T-helper 2 cell treated with Interferon-gamma antibody and Interleukin-4, amounts not matched to agents 100 ng/mL and 5 ng/mL, for 36 hours (primary cell): ENCODE measurements around the gene LYPLA2. TPM values are rescaled to one million over a fixed set of nuclear protein-coding genes. Genes with fewer than 3 reads are reported as not detected.
"Not testable (repeated sequence)": the region's sequence is repeated elsewhere in the genome, so short reads cannot be mapped to it uniquely, and the experiment has no call there.

Experiments
- intact Hi-C: fragments of 100-400 bp; cut with micrococcal nuclease; formaldehyde crosslinking; loops from one replicate; pipeline ENCODE4 v1.15.1; 2023
- total RNA-seq: library from RNA; stranded (reverse); gene quantifications from 2 replicates; pipeline ENCODE4 v1.2.3, GENCODE V29; 2022

Gene LYPLA2
- total RNA-seq, 1 donor from 2014 or later = 86.7 TPM

DNA sequence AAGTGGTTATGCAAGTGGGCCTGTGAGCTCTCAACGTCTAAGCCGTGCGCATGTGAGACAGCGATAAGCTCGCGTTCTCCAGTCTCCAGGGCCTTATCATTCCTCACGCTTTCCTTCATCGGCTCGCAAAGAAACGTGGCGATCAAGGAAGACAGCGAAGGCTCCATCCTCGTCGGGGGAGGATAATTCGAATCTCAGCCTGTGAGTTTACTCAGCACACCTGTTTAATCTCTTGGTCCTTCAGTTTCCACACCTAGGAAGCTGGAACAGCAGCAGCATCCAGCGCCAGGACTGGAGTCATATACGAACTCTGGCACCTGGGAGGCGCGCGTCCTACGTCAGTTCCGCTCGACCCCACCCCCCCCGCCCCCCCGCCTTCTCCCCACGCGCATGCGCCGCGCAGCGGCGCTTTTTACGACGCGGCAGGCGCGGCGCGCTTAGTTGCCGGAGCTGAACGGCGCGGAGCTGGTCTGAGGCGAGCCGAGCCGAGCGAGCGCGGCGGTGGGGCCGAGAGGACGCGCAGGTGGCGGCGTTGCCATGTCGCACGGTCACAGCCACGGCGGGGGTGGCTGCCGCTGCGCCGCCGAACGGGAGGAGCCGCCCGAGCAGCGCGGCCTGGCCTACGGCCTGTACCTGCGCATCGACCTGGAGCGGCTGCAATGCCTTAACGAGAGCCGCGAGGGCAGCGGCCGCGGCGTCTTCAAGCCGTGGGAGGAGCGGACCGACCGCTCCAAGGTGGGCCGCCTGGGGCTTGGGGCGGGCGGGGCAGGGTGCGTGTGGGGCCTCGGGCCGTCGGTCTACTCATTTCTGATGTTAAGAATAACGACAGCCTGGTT, 12.7 kb upstream of the LYPLA2 start, which contains the start of gene PITHD1:
TSS of gene PITHD1 (plus strand) at position 440 of the 836 bp plus-strand sequence. CDS start at position 538, 98 bp downstream.
- intact Hi-C loops = loop anchor here (1.0 to 2.0 kb wide), 3 partner anchors 13 to 181 kb away; partner anchors contain the start of genes HMGCL, LYPLA2 and PNRC2

GRCh38 chr1:23779826-23780371, 11.0 kb upstream of the LYPLA2 start:
- intact Hi-C loops = loop anchor here (2.0 kb wide), 1 partner anchor 45 kb away; the partner anchor contains the start of gene HMGCL

GRCh38 chr1:23783141-23783540, 7.8 kb upstream of the LYPLA2 start:
- intact Hi-C loops = not testable (repeated sequence)

GRCh38 chr1:23784846-23785245, 6.1 kb upstream of the LYPLA2 start:
- intact Hi-C loops = no loop called here

DNA sequence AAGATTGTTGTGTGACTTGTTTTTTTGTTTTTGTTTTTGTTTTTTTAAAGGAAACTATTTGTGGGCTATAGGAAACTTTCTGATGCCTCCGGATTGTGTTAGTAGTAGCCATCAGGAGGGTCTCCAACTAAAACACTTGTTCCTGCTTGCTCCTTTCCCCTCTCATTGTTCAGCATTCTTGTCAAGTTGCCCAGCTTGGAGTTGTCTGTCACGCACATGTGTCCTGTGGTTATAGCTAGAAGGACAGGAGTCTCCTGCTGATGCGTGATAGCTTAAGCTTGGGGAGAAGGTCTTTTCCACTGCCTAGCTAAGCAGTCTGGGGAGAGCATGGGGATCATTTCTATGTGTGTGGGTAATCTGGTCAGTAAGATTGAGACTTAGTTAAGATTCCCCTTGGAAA, 3.2 kb upstream of the LYPLA2 start:
- intact Hi-C loops = no loop called here

- intact Hi-C loops = no loop called here
Measured at GRCh38 chr1:23788695-23789094, 2.2 kb upstream of the LYPLA2 start.

DNA sequence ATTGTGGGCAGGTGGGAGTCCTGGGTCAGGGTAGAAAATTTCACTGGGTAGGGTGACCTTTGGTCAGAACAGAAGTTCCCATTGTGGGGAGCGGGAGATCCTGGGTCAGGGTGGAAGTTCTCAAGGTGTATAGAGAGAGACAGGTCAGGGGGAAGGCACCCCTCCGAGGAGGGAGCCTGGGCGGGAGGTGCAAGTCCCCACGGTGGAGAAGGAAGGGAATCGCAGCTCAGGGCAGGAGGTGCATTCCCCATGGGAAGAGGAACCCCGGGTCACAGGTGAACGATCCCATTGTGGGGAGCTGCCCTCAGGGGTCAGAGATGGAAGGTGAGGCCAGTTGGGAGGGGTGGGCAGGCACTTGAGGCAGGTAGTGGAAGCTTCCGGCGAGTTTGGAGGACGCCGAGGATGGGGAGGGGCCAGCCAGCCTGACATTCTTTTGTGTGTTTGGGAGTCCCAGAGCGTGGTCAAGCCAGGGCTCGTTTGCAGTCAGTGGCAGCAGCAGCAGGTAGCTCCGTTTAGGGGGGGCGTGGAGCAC, 637 bp downstream of the LYPLA2 start:
- intact Hi-C loops = loop anchor here (1.0 kb wide), 3 partner anchors 9 to 168 kb away; partner anchors contain the start of genes GALE, PITHD1 and PNRC2

- intact Hi-C loops = no loop called here
Measured at GRCh38 chr1:23792151-23792945, 1.4 kb downstream of the LYPLA2 start.

- intact Hi-C loops = no loop called here
Measured at GRCh38 chr1:23793018-23793781, 2.3 kb downstream of the LYPLA2 start.

DNA sequence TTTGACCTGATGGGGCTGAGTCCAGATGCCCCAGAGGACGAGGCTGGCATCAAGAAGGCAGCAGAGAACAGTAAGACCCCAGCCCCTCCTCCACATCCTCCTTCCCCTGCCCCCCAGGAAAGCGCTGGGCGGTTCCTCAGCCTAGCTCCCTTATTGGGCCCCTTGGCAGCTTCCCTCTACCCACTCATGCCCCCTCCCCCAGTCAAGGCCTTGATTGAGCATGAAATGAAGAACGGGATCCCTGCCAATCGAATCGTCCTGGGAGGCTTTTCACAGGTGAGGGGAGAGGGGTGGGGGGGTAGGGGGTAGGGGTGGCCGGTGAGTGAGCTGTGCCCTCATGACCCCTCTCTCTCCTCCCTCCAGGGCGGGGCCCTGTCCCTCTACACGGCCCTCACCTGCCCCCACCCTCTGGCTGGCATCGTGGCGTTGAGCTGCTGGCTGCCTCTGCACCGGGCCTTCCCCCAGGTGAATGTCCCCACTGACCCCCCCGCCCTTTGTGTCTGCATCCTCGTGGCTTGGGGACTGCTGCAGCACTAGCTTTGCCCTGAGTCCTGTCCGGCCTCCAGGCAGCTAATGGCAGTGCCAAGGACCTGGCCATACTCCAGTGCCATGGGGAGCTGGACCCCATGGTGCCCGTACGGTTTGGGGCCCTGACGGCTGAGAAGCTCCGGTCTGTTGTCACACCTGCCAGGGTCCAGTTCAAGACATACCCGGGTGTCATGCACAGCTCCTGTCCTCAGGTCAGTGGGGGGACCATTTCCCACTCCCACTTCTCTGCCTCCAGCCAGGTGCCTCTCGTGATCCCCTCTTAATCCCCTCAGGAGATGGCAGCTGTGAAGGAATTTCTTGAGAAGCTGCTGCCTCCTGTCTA, 3.2 kb downstream of the LYPLA2 start:
- intact Hi-C loops = no loop called here

- intact Hi-C loops = not testable (repeated sequence)
Measured at GRCh38 chr1:23794732-23795182, 3.8 kb downstream of the LYPLA2 start.

GRCh38 chr1:23795676-23796465, 4.9 kb downstream of the LYPLA2 start:
- intact Hi-C loops = no loop called here

DNA sequence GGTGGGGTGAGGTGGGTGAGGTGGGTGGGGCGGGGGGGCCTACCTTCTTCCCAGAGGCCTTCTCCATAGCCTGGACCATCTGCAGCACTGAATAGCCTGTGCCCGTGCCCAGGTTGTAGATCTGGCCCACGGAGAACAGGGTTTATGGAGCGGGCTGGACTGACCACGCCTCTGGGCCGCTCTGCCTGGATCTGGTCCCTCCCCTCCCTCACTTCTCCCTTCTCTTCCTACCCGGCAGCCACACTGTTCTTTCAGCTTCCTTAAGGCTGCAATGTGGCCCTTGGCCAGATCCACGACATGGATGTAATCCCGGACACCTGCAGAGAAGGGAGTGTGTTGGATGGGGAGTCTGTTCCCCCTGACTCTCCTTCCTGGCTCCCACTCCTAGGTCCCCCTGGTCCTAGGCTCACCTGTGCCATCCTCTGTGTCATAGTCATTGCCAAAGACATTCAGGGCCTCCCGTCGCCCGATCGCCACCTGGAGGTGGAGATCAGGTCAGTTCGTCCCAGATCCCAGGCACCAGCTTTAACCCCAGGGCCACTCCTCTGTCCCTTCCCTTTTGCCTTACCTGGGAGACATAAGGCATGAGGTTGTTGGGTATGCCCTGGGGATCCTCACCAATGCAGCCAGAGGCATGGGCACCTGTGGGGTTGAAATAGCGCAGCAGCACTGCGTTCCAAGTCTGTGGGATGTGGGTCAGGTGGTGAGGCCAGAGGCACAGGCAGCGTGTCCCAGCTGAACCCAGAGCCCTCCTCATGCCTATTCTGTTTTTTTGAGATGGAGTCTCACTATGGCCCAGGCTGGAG, 5.7 kb downstream of the LYPLA2 start:
- intact Hi-C loops = no loop called here

- intact Hi-C loops = no loop called here
Measured at GRCh38 chr1:23797478-23798448, 6.8 kb downstream of the LYPLA2 start.

GRCh38 chr1:23798662-23799142, 7.8 kb downstream of the LYPLA2 start:
- intact Hi-C loops = no loop called here

- intact Hi-C loops = no loop called here
Measured at GRCh38 chr1:23799255-23799569, 8.3 kb downstream of the LYPLA2 start.
